CD4-positive, alpha-beta T cell (primary cell): ENCODE results near the gene RBM20. TPM values are rescaled to one million over a fixed set of nuclear protein-coding genes. Genes with fewer than 3 reads are reported as not detected.

Experiments used
- ATAC-seq: fragments of 200-7000 bp; cut with Tn5 transposase; one replicate; pipeline ENCODE4 v1.10.0; 2022; ENCODE audit warnings: mild to moderate bottlenecking; ENCODE audit not compliant: poor library complexity
- CTCF ChIA-PET: fragments of 350-600 bp; sonication (Branson Sonifier 250); formaldehyde crosslinking; loops from one replicate; lab custom pipeline; 2021; ENCODE audit warnings: antibody characterized with exemption, inconsistent platforms; lab: Charles Lee
- POLR2A ChIA-PET: fragments of 350-600 bp; sonication (Branson Sonifier 250); formaldehyde crosslinking; loops from one replicate; lab custom pipeline; 2021; ENCODE audit warnings: antibody characterized with exemption, inconsistent platforms; lab: Charles Lee
- DNase-seq, 14 experiments: peaks; one replicate each; pipeline ENCODE4 v3.0.0-alpha.2; 2013 to 2020; ENCODE audit warnings: mixed read lengths in 2 of 14
- H3K27ac ChIP-seq, 2 donors: one replicate each; pipeline versions ENCODE4 v1.5.1 to v1.7.0; 2013; ENCODE audit warnings: low read length in 2 of 2, low read depth in 1 of 2, mild to moderate bottlenecking in 1 of 2
- H3K27me3 ChIP-seq, 2 experiments: 1 replicate in 1 of 2; 2 replicates in 1 of 2; pipeline versions ENCODE4 v1.6.1 to v1.7.0; 2013; ENCODE audit warnings: low read length in 2 of 2, control low read depth in 1 of 2, mild to moderate bottlenecking in 1 of 2, moderate library complexity in 1 of 2; ENCODE audit not compliant: insufficient read depth in 2 of 2, control insufficient read depth in 1 of 2
- H3K36me3 ChIP-seq: one replicate; pipeline ENCODE4 v1.6.1; 2013; ENCODE audit warnings: low read length, control low read depth; ENCODE audit not compliant: insufficient read depth
- H3K4me1 ChIP-seq: one replicate; pipeline ENCODE4 v1.6.1; 2013; ENCODE audit warnings: low read length, control low read depth; ENCODE audit not compliant: insufficient read depth
- H3K4me3 ChIP-seq: one replicate; pipeline ENCODE4 v1.5.1; 2013; ENCODE audit warnings: mild to moderate bottlenecking, low read length, moderate library complexity
- H3K9me3 ChIP-seq, 2 experiments: 1 replicate in 1 of 2; 2 replicates in 1 of 2; pipeline versions ENCODE4 v1.6.1 to v1.7.0; 2013; ENCODE audit warnings: low read length in 2 of 2, mild to moderate bottlenecking in 2 of 2, control low read depth in 1 of 2, moderate library complexity in 1 of 2; ENCODE audit not compliant: control insufficient read depth in 1 of 2, insufficient read depth in 1 of 2
- H3K27ac Mint-ChIP-seq: one replicate; pipeline ENCODE4 v1.8.0; 2020; ENCODE audit warnings: mixed read lengths
- H3K27me3 Mint-ChIP-seq: one replicate; pipeline ENCODE4 v1.8.0; 2021; ENCODE audit warnings: mixed read lengths
- H3K36me3 Mint-ChIP-seq: one replicate; pipeline ENCODE4 v1.8.0; 2021; ENCODE audit warnings: low read depth, mixed read lengths
- H3K4me1 Mint-ChIP-seq: one replicate; pipeline ENCODE4 v1.8.0; 2021; ENCODE audit warnings: low read depth, mixed read lengths
- H3K4me3 Mint-ChIP-seq: one replicate; pipeline ENCODE4 v1.8.0; 2020; ENCODE audit warnings: mild to moderate bottlenecking, mixed read lengths
- H3K9me3 Mint-ChIP-seq: one replicate; pipeline ENCODE4 v1.8.0; 2020; ENCODE audit warnings: mixed read lengths
- CTCF ChIP-seq: fragments of 200-600 bp; IDR thresholded peaks from one replicate; pipeline ENCODE4 v1.8.0; 2022; ENCODE audit warnings: antibody characterized with exemption, mild to moderate bottlenecking
- intact Hi-C, 2 experiments: fragments of 100-400 bp; cut with DNase I in 1 of 2; cut with micrococcal nuclease in 1 of 2; formaldehyde crosslinking; loops; one replicate each; pipeline versions ENCODE4 v1.15.1 to v1.9.0; 2023 to 2025; cut with DNase I, micrococcal nuclease
- total RNA-seq, 174 experiments: library from RNA in 2 of 174; stranded (reverse) in 2 of 174; gene quantifications; one replicate each; pipeline ENCODE4 v1.2.3 and lab custom pipeline; 2021 to 2026

RBM20 gene
- total RNA-seq, 2 experiments from 2014 or later, result 0.91 to 1.1 TPM

GRCh38 chr10:110784198-110784597 is 140.1 kb downstream of the RBM20 start:
- no peak for ATAC-seq

GRCh38 chr10:110786172-110786571 is 142.0 kb downstream of the RBM20 start:
- Mint-ChIP-seq H3K27ac (peak overlapping the region; percentile 75), H3K4me1 (peaks cover 42% of the 10 kb centered on the region), H3K36me3 (no peaks in the 10 kb centered on the region), H3K4me3 (no peak overlapping the region), H3K27me3 (no peaks in the 10 kb centered on the region), H3K9me3 (no peaks in the 10 kb centered on the region)
- no peak for TF ChIP-seq CTCF
- intact Hi-C loops, result no loop called here
- Histone ChIP-seq H3K36me3 (no peaks in the 10 kb centered on the region), H3K9me3 (no peaks in the 10 kb centered on the region), H3K4me1 (peaks cover 21% of the 10 kb centered on the region), H3K27me3 (no peaks in the 10 kb centered on the region), H3K4me3 (no peak overlapping the region), H3K27ac (no peak overlapping the region)
- ChIA-PET CTCF (no interaction called here), POLR2A (no interaction called here)
- ATAC-seq (no peak), DNase-seq (no peak)

More at GRCh38 chr10:110784198-110784597, 140.1 kb downstream of the RBM20 start:
- TF ChIP-seq CTCF, result no peak
- H3K4me1 ChIP-seq, result peaks cover 21% of the 10 kb centered on the region
- Mint-ChIP-seq H3K27ac (peak overlapping the region; percentile 75), H3K27me3 (no peaks in the 10 kb centered on the region), H3K9me3 (no peaks in the 10 kb centered on the region), H3K36me3 (no peaks in the 10 kb centered on the region), H3K4me1 (peaks cover 59% of the 10 kb centered on the region), H3K4me3 (no peak overlapping the region)
- H3K9me3 ChIP-seq, result no peaks in the 10 kb centered on the region
- no peaks in the 10 kb centered on the region for H3K27me3 ChIP-seq
- POLR2A ChIA-PET, result interaction anchor here (1.1 to 1.5 kb wide), 3 partner anchors 35 to 88 kb away, joined by 3 to 4 read pairs (median 3); no protein-coding TSS in a partner anchor
- H3K36me3 ChIP-seq, result no peaks in the 10 kb centered on the region
- CTCF ChIA-PET, result no interaction called here
- intact Hi-C loops, result no loop called here
- peak overlapping the region; percentile 31 to 62 for H3K27ac ChIP-seq
- no peak for DNase-seq
- H3K4me3 ChIP-seq, result no peak overlapping the region

- H3K4me3 ChIP-seq, result no peak overlapping the region
- ATAC-seq (no peak), DNase-seq (no peak)
- no peaks in the 10 kb centered on the region for H3K36me3 Mint-ChIP-seq
- peaks cover 32% of the 10 kb centered on the region for H3K4me1 Mint-ChIP-seq
- no peak overlapping the region for H3K4me3 Mint-ChIP-seq
- no peaks in the 10 kb centered on the region for H3K9me3 ChIP-seq
- H3K4me1 ChIP-seq, result peaks cover 11% of the 10 kb centered on the region
- no peaks in the 10 kb centered on the region for H3K27me3 Mint-ChIP-seq
- no peaks in the 10 kb centered on the region for H3K9me3 Mint-ChIP-seq
- H3K27me3 ChIP-seq, result no peaks in the 10 kb centered on the region
- intact Hi-C loops, result no loop called here
- ChIA-PET POLR2A (no interaction called here), CTCF (interaction anchor here (1.2 kb wide), 1 partner anchor 15 kb away, joined by 3 read pairs; no protein-coding TSS in a partner anchor)
- no peak for TF ChIP-seq CTCF
- no peak overlapping the region for H3K27ac Mint-ChIP-seq
- H3K27ac ChIP-seq, result no peak overlapping the region
- no peaks in the 10 kb centered on the region for H3K36me3 ChIP-seq
These were observed 144.7 kb downstream of the RBM20 start for GRCh38 chr10:110788620-110789385.
